T-helper 1 cell treated with Interleukin-12 subunit alpha and Interleukin-12 subunit beta and Interleukin-4 antibody, amounts not matched to agents 30 μg/mL and 1 μg/mL, for 36 hours (primary cell): ENCODE results near the gene CRTAC1.

ENCODE experiments used
- H3K27ac Mint-ChIP-seq: one replicate; pipeline ENCODE4 v1.8.0; 2021; ENCODE audit warnings: mild to moderate bottlenecking, mixed read lengths
- H3K27me3 Mint-ChIP-seq: one replicate; pipeline ENCODE4 v1.8.0; 2021; ENCODE audit warnings: low read depth, mixed read lengths
- H3K36me3 Mint-ChIP-seq: one replicate; pipeline ENCODE4 v1.8.0; 2021; ENCODE audit warnings: low read depth, mixed read lengths
- H3K4me1 Mint-ChIP-seq: one replicate; pipeline ENCODE4 v1.8.0; 2021; ENCODE audit warnings: low read depth, mixed read lengths
- H3K4me3 Mint-ChIP-seq: one replicate; pipeline ENCODE4 v1.8.0; 2021; ENCODE audit warnings: mild to moderate bottlenecking, moderate library complexity, mixed read lengths
- H3K9me3 Mint-ChIP-seq: one replicate; pipeline ENCODE4 v1.8.0; 2021; ENCODE audit warnings: mixed read lengths

Gene CRTAC1

DNA sequence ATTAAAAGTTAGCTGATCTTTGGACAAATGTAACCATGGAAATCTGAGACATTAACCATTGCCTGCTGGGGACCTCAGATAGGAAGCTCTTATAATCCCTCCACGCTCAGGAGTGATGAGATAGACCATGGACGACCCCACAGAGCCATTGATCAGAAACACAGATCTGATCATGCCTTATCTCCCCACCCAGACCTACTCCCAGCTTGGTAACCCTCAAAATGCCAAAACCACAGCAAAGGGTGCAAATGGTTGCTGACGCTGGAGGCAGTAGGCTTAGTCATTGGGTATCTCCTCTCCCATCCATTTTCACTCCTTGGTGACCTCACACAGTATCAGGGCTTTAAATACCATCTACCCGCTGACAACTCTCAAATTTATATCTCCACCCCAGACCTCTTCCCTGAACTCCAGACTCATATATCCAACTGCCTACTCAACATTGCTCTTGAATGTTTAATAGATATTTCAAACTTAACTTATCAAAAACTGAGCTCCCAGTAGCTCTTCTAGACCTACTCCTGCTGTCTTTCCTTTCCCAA, 60.8 kb downstream of the CRTAC1 start:
- H3K27ac Mint-ChIP-seq: no peak overlapping the region
- H3K4me1 Mint-ChIP-seq: no peaks in the 10 kb centered on the region
- no peak overlapping the region for H3K4me3 Mint-ChIP-seq
- peaks cover 36% of the 10 kb centered on the region for H3K27me3 Mint-ChIP-seq
- no peaks in the 10 kb centered on the region for H3K9me3 Mint-ChIP-seq
- no peaks in the 10 kb centered on the region for H3K36me3 Mint-ChIP-seq

DNA sequence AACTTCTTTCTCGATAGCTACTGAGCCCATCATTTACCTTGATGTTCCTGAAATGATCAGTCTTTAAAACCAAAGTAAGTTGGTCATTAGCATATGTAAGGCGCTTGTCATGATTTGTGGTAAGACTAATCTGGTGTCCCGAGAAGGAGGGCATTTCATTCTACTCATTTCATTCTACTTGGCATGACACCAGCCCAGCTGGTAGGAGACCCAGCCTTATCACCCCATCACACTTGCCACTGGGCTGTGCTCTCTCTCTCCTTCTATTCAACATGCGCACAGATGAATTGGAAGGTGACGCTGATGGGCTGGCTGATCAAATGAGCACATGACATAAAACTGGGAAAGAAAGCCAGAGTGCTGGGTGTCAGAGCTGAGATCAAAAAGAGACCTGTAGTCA, 65.7 kb downstream of the CRTAC1 start:
- H3K9me3 Mint-ChIP-seq: no peaks in the 10 kb centered on the region
- no peaks in the 10 kb centered on the region for H3K4me1 Mint-ChIP-seq
- no peak overlapping the region for H3K27ac Mint-ChIP-seq
- peaks cover 16% of the 10 kb centered on the region for H3K27me3 Mint-ChIP-seq
- H3K36me3 Mint-ChIP-seq: no peaks in the 10 kb centered on the region
- H3K4me3 Mint-ChIP-seq: no peak overlapping the region

DNA sequence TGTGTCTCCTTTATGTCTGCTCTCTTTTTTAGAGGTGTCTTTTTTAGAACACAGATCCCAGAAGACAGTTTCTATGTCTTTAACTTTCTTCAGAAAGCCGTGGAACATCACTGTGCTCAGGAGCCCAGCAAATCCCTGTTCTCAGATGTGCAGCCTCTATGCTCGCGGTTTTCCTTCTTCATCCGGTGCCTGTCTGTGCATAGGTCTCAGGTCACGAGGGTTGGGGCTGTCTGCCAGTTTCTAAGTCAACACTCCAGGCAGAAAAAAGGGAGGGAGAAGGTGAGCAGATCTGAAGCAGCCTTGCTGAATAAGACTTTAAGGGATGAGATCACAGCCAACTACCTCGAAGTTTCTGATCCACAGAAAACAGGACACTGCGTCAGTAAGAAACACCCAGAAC, 68.5 kb downstream of the CRTAC1 start:
- Mint-ChIP-seq H3K27me3 (peaks cover 16% of the 10 kb centered on the region), H3K36me3 (no peaks in the 10 kb centered on the region), H3K4me1 (no peaks in the 10 kb centered on the region), H3K4me3 (no peak overlapping the region), H3K9me3 (no peaks in the 10 kb centered on the region), H3K27ac (no peak overlapping the region)

DNA sequence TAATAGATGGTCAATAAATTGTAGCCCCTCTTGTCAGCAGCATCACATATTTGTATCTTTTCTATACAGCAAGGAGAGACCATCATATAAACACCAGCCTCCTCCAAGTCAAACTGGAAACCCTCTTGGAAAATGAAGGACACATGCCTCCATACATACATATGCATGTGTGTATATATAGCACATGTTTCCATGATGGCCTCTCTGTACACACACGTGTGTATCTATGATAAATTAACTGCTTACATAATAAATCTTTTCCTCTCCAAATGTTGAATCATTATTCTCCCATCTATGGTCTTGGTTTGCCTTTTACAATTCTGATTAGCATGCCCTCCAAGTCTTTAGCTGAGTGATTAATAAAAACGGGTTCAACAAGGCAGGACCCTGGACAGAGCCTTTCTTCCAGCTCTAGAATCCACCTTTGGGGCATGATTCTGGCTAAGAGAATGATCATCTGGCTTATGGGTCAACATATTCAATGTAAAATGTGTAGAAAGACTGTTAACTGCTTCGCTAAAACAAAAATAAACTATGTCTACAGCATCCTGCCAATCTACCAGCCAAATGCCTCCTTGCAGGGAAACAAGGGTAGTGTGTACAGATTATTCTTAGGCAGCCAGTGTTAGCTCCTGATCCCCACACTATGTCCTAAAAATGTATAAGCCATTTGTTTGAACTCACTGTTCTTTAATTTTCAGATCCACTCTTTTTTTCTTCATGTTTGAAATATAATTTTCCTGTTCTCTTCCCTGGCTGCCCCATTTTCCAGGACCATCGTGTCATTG, 70.0 kb downstream of the CRTAC1 start:
- Mint-ChIP-seq H3K9me3 (no peaks in the 10 kb centered on the region), H3K4me1 (no peaks in the 10 kb centered on the region)

DNA sequence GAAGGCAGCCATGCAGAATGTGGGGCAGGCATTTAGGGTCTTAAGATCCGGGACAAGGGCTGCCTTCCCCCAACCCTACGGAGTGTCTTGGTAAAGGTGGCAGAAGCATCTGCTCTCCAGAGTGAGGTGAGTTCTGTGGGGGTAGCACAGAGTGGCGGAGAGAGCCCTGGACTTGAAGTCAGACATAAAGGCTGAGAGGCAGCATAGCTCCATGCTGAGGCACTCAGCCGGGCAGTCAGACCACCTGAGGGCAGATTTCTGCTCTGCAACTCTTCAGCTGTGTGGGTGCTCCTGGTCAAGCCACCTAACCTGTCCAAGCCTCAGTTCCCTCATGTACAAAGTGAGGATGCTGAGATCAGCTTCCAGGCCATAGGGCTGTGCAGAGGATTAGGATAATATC, 81.0 kb downstream of the CRTAC1 start:
- Mint-ChIP-seq H3K27ac (no peak overlapping the region), H3K4me3 (no peak overlapping the region), H3K27me3 (peaks cover 4% of the 10 kb centered on the region), H3K9me3 (peaks cover 26% of the 10 kb centered on the region), H3K36me3 (no peaks in the 10 kb centered on the region), H3K4me1 (no peaks in the 10 kb centered on the region)

More for the DNA sequence above, 70.0 kb downstream of the CRTAC1 start:
- Mint-ChIP-seq H3K27me3 (peaks cover 15% of the 10 kb centered on the region), H3K27ac (no peak overlapping the region), H3K4me3 (no peak overlapping the region), H3K36me3 (no peaks in the 10 kb centered on the region)

DNA sequence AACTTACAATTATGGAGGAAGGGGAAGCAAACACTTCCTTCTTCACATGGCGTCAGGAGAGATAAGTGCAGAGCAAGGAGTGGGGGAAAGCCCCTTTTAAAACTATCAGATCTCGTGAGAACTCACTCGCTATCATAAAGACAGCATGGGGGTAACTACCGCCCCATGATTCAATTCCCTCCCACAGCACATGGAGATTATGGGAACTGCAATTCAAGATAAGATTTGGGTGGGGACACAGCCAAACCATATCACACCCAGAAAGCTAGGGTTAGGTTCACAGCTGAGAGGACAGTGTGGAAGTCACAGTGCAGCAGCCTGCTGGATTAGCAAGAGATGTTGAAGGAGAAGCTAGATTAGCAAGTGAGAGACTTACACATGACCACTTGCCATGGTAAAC, 81.6 kb downstream of the CRTAC1 start:
- Mint-ChIP-seq H3K27ac (no peak overlapping the region), H3K36me3 (no peaks in the 10 kb centered on the region), H3K9me3 (peaks cover 28% of the 10 kb centered on the region), H3K4me3 (no peak overlapping the region), H3K4me1 (no peaks in the 10 kb centered on the region), H3K27me3 (peaks cover 4% of the 10 kb centered on the region)

DNA sequence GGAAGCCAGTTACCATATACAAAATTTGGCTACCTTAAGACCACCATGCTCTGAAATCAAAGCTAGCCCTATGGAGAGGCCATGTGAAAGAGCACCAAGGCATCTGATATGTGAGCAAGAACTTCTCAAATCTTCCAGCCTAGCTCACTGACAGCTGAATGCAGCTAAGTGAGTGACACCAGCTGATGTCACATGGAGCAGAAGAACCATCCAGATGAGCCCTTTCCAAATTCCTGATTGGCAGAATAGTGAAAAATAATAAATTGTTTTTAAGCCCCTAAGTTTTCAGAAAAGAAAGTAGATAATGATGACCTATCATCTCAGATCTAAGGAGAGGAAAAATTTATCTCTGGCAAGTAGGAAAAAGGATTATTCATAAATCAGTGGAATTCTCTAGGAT, 85.6 kb downstream of the CRTAC1 start:
- Mint-ChIP-seq H3K27ac (no peak overlapping the region), H3K9me3 (peaks cover 28% of the 10 kb centered on the region), H3K27me3 (peaks cover 20% of the 10 kb centered on the region), H3K36me3 (no peaks in the 10 kb centered on the region), H3K4me3 (no peak overlapping the region), H3K4me1 (no peaks in the 10 kb centered on the region)

DNA sequence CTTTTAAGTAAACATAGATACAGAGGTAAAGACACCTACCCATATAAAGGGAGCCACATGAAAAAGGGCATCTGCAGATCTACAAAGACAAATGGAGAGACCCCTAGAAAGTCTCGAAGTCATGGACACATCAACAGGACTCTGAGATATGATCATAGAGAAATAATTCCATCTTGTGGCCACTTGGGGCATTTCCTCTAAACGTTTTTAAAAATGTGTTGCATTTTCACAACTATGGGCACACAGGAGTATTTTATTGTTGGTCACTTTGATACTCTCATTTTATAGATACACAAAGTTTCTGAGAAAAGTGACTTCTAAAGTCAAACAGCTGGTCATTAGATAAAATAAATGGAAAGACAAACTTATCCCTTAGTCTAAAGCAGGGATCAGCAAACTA, 87.1 kb downstream of the CRTAC1 start:
- H3K4me3 Mint-ChIP-seq: no peak overlapping the region
- H3K4me1 Mint-ChIP-seq: no peaks in the 10 kb centered on the region
- H3K36me3 Mint-ChIP-seq: no peaks in the 10 kb centered on the region
- no peak overlapping the region for H3K27ac Mint-ChIP-seq
- H3K9me3 Mint-ChIP-seq: peaks cover 18% of the 10 kb centered on the region
- peaks cover 17% of the 10 kb centered on the region for H3K27me3 Mint-ChIP-seq

DNA sequence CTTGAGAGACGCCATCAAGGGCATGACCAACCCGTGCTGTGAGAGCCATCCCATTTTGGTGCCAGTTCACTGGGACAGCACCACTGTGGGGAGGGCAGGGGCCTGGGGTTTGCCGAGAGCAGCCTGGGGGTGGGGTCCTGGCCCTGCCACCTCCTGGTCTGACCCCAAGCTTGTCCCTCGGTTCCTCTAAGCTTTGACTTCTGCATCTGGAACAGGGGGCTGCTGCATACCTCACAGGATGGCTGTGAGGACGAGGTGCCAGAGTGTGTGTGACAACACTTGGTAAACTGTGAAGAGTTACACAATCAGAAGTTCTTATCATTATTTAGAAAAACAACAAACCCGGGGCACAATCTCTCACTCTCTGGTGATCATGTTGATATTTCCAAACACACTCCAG, 89.9 kb downstream of the CRTAC1 start:
- no peak overlapping the region for H3K27ac Mint-ChIP-seq
- H3K4me1 Mint-ChIP-seq: no peaks in the 10 kb centered on the region
- H3K9me3 Mint-ChIP-seq: peaks cover 7% of the 10 kb centered on the region
- H3K4me3 Mint-ChIP-seq: no peak overlapping the region
- H3K36me3 Mint-ChIP-seq: no peaks in the 10 kb centered on the region
- peaks cover 16% of the 10 kb centered on the region for H3K27me3 Mint-ChIP-seq

DNA sequence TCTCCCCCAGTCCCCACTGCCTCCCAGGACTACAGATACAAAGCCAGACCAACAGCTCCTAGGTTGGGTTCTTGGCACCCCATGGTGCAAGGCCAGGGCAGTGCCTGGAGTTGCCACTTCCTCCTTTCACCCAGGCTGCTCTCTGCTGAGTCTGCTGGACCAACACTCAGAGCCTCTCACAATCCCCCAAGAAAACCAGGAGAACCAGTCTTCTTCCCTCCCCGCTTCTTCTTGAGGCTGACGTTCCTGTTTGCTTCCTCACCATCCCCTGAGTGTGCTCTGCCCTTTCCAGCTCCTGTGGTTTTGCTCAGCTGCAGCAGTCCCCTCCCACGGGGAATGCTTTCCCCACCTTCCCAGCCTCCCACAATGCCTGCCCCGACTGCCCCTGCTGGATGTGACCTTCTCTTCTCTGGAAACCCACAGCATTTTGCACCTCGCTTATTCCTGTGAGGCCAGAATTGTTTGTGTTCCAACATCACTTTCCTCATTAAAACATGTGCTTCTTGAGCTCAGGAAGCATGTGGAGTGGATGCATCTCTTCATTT, 90.9 kb downstream of the CRTAC1 start:
- peaks cover 16% of the 10 kb centered on the region for H3K27me3 Mint-ChIP-seq
- H3K4me1 Mint-ChIP-seq: no peaks in the 10 kb centered on the region
- H3K27ac Mint-ChIP-seq: no peak overlapping the region
- no peak overlapping the region for H3K4me3 Mint-ChIP-seq
- H3K9me3 Mint-ChIP-seq: peaks cover 2% of the 10 kb centered on the region
- no peaks in the 10 kb centered on the region for H3K36me3 Mint-ChIP-seq

DNA sequence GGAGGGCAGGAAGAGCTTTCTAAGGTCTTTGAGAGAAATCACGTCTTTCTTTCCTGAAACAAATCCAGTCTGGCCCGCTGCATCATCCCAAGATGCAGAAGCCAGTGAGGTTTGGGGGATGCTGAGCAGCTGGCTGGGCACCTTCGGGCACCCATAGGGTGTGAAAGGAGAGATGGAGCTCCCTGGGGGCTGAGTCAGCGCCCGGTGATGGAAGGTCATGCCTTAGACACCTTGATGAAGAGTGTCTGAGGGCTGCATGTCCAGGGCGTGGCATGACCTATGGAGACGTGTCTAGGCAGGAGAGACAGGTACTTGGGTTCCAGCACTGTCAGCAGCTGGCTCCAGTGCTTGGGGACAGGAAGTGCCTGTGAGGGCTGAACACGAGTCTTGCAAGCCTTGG, 92.5 kb downstream of the CRTAC1 start:
- H3K4me3 Mint-ChIP-seq: no peak overlapping the region
- peaks cover 16% of the 10 kb centered on the region for H3K27me3 Mint-ChIP-seq
- H3K36me3 Mint-ChIP-seq: no peaks in the 10 kb centered on the region
- no peak overlapping the region for H3K27ac Mint-ChIP-seq
- no peaks in the 10 kb centered on the region for H3K4me1 Mint-ChIP-seq
- H3K9me3 Mint-ChIP-seq: no peaks in the 10 kb centered on the region

DNA sequence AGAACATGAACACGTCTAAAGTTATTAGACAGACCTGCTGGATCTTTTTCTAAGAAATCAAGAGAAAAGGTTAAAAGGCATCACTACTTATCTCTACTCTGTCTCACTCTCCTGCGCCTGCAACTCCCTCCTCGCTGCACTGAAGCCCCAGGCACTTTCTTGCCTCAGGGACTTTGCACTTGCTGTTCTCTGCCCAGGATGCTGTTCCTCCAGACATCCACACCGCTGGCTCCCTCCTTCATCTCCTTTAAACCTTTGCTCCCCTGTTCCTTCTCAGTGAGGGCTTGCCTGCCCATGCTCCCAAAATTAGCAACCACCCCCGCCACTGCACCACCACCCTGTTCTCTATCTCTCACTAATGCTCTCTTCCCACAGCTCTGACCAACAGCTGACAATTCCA, 93.4 kb downstream of the CRTAC1 start:
- Mint-ChIP-seq H3K9me3 (no peaks in the 10 kb centered on the region), H3K4me3 (no peak overlapping the region), H3K4me1 (no peaks in the 10 kb centered on the region), H3K36me3 (no peaks in the 10 kb centered on the region), H3K27me3 (peaks cover 17% of the 10 kb centered on the region), H3K27ac (no peak overlapping the region)

DNA sequence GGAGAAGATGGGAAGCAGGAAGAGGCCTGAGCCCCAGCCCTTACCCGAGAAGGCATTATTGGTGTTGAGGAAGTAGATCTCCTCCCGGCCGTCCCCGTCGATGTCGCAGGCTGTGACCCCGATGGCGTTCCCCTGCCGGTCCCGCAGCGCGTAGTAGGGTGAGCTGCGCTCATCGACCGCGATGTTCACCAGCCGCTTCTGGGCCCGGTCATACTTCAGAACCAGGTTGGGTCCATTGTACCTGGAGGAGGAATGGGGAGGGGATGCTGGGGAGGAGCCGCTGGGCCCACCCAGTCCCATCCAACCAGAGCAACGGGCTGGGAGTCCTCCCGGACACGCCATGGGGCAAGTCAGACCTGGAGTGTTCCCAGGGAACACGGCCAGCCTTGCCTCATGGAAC, 94.3 kb downstream of the CRTAC1 start:
- Mint-ChIP-seq H3K4me3 (no peak overlapping the region), H3K27me3 (peaks cover 10% of the 10 kb centered on the region), H3K36me3 (no peaks in the 10 kb centered on the region), H3K27ac (no peak overlapping the region), H3K9me3 (no peaks in the 10 kb centered on the region), H3K4me1 (no peaks in the 10 kb centered on the region)

DNA sequence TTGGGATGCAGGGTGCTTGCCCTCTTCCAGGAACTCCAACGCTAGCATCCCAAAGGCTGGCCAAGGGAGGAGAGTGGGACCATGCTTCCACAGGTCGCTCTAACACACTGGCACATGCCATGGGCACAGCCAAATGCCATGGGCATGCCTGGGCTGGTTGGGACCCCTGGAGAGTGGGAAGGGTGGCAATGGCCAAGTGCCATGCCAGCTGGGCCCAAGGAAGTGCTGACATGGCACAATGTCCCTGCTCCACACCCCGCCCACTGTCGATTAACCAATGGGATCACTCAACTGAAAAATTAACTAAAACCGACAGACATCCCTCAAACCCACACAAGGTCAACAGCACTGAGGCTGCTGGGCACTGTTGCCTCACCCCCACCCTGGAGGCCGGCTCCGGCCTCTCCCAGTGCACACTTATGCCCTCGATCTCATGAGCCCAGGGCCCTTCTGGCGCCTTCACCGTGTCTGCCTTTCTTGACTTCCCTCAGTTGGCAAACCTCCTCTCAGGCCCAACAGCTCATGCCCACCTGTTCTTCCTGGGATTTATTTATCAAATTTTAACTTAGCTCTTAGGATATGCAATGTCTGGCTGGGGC, 97.4 kb downstream of the CRTAC1 start:
- peaks cover 16% of the 10 kb centered on the region for H3K27me3 Mint-ChIP-seq
- no peaks in the 10 kb centered on the region for H3K9me3 Mint-ChIP-seq
- no peak overlapping the region for H3K27ac Mint-ChIP-seq
- no peaks in the 10 kb centered on the region for H3K4me1 Mint-ChIP-seq
- no peak overlapping the region for H3K4me3 Mint-ChIP-seq
- H3K36me3 Mint-ChIP-seq: no peaks in the 10 kb centered on the region

DNA sequence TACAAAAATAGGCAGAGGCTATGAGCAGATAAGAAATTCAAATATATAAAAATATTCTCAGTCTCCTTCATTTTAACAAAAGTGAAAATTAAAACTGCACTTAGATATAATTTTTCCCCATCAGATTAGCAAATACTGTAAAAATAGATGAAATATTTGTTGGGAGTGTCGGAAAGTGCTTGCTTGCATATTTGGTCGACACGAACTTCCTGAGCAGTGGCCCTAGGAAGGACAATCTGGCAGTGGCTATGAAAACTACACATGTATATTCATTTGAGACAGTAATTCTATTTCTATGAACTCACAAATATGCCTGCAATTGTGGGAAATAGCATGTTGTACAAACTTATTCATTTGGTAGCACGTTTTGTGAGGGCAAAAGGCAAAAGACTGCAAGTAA, 99.4 kb downstream of the CRTAC1 start:
- no peaks in the 10 kb centered on the region for H3K4me1 Mint-ChIP-seq
- H3K36me3 Mint-ChIP-seq: no peaks in the 10 kb centered on the region

More for the DNA sequence above, 99.4 kb downstream of the CRTAC1 start:
- Mint-ChIP-seq H3K27me3 (peaks cover 24% of the 10 kb centered on the region), H3K9me3 (no peaks in the 10 kb centered on the region), H3K27ac (no peak overlapping the region), H3K4me3 (no peak overlapping the region)
